Calu3 (cell line): ENCODE results near the gene PRODH2. TPM values are rescaled to one million over a fixed set of nuclear protein-coding genes. Genes with fewer than 3 reads are reported as not detected.

ENCODE experiments used
- BruUV-seq: library from RNA; stranded (reverse); fragments of 400-500 nt; replicated peaks from 2 replicates; lab custom pipeline; 2021; lab: Mats Ljungman, UMichigan
- CTCF ChIA-PET: fragments of 300-600 bp; sonication (Branson Sonifier 250); formaldehyde crosslinking; loops from one replicate; lab custom pipeline; 2022; ENCODE audit warnings: antibody characterized with exemption; lab: Charles Lee
- DNase-seq: peaks from one replicate; pipeline ENCODE4 v3.0.0; 2022
- H3K27ac Mint-ChIP-seq: one replicate; pipeline ENCODE4 v1.8.0; 2022; ENCODE audit warnings: mixed read lengths; ENCODE audit not compliant: unreplicated experiment
- H3K27me3 Mint-ChIP-seq: one replicate; pipeline ENCODE4 v1.8.0; 2022; ENCODE audit warnings: mixed read lengths; ENCODE audit not compliant: unreplicated experiment
- H3K36me3 Mint-ChIP-seq: one replicate; pipeline ENCODE4 v1.8.0; 2022; ENCODE audit warnings: mild to moderate bottlenecking, moderate library complexity, mixed read lengths; ENCODE audit not compliant: insufficient read depth, unreplicated experiment
- H3K4me1 Mint-ChIP-seq: one replicate; pipeline ENCODE4 v1.8.0; 2022; ENCODE audit warnings: mild to moderate bottlenecking, low read depth, mixed read lengths; ENCODE audit not compliant: unreplicated experiment
- H3K4me3 Mint-ChIP-seq: one replicate; pipeline ENCODE4 v1.8.0; 2022; ENCODE audit warnings: mild to moderate bottlenecking, low read depth, moderate library complexity, mixed read lengths; ENCODE audit not compliant: unreplicated experiment
- H3K9me3 Mint-ChIP-seq: one replicate; pipeline ENCODE4 v1.8.0; 2022; ENCODE audit warnings: low read depth, mixed read lengths; ENCODE audit not compliant: unreplicated experiment
- CTCF ChIP-seq: fragments of 200-600 bp; IDR thresholded peaks from one replicate; pipeline ENCODE4 v1.8.0; 2022; ENCODE audit warnings: antibody characterized with exemption; ENCODE audit not compliant: unreplicated experiment
- intact Hi-C: fragments of 100-400 bp; cut with micrococcal nuclease; formaldehyde crosslinking; loops from one replicate; pipeline ENCODE4 v1.10.0; 2022; ENCODE audit not compliant: unreplicated experiment
- total RNA-seq: library from RNA; stranded (reverse); gene quantifications from 2 replicates; pipeline ENCODE4 v1.2.3, GENCODE V29; 2022

PRODH2 gene
- total RNA-seq, 1 experiment from 2014 or later = not detected

- H3K4me3 Mint-ChIP-seq = no peak overlapping the region
- H3K36me3 Mint-ChIP-seq = peaks cover 6% of the 10 kb centered on the region
- no peak for TF ChIP-seq CTCF
- peaks cover 91% of the 10 kb centered on the region for H3K27me3 Mint-ChIP-seq
- H3K4me1 Mint-ChIP-seq = peaks cover 23% of the 10 kb centered on the region
- BruUV-seq = no TSS peak
- no peak overlapping the region for H3K27ac Mint-ChIP-seq
- DNase-seq = no peak
- intact Hi-C loops = no loop called here
- no peaks in the 10 kb centered on the region for H3K9me3 Mint-ChIP-seq
- CTCF ChIA-PET = no interaction called here
These were observed 35.8 kb upstream of the PRODH2 start for GRCh38 chr19:35848486-35848885.

GRCh38 chr19:35847911-35848310 lies 35.3 kb upstream of the PRODH2 start:
- DNase-seq = no peak
- Mint-ChIP-seq H3K27ac (no peak overlapping the region), H3K4me3 (no peak overlapping the region), H3K36me3 (peaks cover 6% of the 10 kb centered on the region), H3K27me3 (peaks cover 91% of the 10 kb centered on the region), H3K9me3 (peaks cover 3% of the 10 kb centered on the region), H3K4me1 (peaks cover 23% of the 10 kb centered on the region)
- CTCF ChIA-PET = no interaction called here
- BruUV-seq = no TSS peak
- intact Hi-C loops = no loop called here
- no peak for TF ChIP-seq CTCF

- Mint-ChIP-seq H3K36me3 (peaks cover 6% of the 10 kb centered on the region), H3K4me1 (peaks cover 23% of the 10 kb centered on the region), H3K27me3 (peaks cover 91% of the 10 kb centered on the region), H3K27ac (no peak overlapping the region), H3K9me3 (peaks cover 7% of the 10 kb centered on the region), H3K4me3 (peak overlapping the region; percentile 61)
- CTCF ChIA-PET = interaction anchor here (0.6 kb wide), 1 partner anchor 574 kb away, joined by 9 read pairs; no protein-coding TSS in a partner anchor
- intact Hi-C loops = no loop called here
- TF ChIP-seq CTCF = no peak
- no peak for DNase-seq
- no TSS peak for BruUV-seq
These were observed 33.5 kb upstream of the PRODH2 start for GRCh38 chr19:35846038-35846668.

- H3K27ac Mint-ChIP-seq = no peak overlapping the region
- peak; percentile 42 for DNase-seq
- peaks cover 84% of the 10 kb centered on the region for H3K27me3 Mint-ChIP-seq
These were observed 32.8 kb upstream of the PRODH2 start for GRCh38 chr19:35845215-35846037.

More at GRCh38 chr19:35845215-35846037, 32.8 kb upstream of the PRODH2 start:
- Mint-ChIP-seq H3K4me1 (peaks cover 23% of the 10 kb centered on the region), H3K9me3 (peaks cover 7% of the 10 kb centered on the region), H3K4me3 (peak overlapping the region; percentile 61), H3K36me3 (peaks cover 6% of the 10 kb centered on the region)
- intact Hi-C loops = no loop called here
- no TSS peak for BruUV-seq
- CTCF ChIA-PET = interaction anchor here (0.6 to 0.7 kb wide), 2 partner anchors 25 to 573 kb away, joined by 3 to 9 read pairs; no protein-coding TSS in a partner anchor
- TF ChIP-seq CTCF = no peak
